Measurements from ENCODE around the gene ITIH6.

DNA sequence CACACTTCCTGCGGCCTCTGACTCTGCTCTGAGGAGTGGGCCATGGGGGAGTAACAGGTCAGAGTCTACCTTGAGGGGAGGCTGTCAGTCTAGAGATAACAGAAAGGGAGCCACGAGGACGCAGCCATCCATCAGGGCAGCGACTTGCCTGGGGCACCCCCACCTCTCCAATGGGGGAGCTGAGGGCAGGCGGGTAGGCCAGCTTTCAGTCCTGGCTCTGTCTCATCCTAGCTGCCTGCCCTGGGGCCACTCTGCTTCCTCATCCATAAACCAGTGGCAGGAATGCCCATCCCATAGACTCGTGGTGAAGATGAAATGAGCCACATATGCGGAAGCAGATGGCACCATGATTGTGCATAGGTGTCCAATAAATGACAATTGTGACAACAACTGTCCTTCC is 22.7 kb upstream of the ITIH6 start:
- TF ChIP-seq CTCF (IDR thresholded peaks at IDR 0.05; ENCODE audit: low read depth, low read length, poor library complexity, severe bottlenecking) (no peak), EZH2phosphoT487 (IDR thresholded peaks at IDR 0.05; ENCODE audit: borderline replicate concordance, low read length) (no peak)

Measured in DOHH2 (cell line).